NCI-H748 treated with DMSO at 0.1 percent for 48 hours (cell line): Measurements from ENCODE around the gene GBX1.
A peak's percentile ranks its signal among the peaks of the same experiment; 100 is the strongest.

Experiments used
- DNase-seq: peaks from one replicate; lab custom pipeline; 2025; lab: John Stamatoyannopoulos, UW

Gene GBX1

GRCh38 chr7:151126491-151127137 is 40.9 kb downstream of the GBX1 start:
- DNase-seq = no peak

- no peak for DNase-seq
These were observed 41.5 kb downstream of the GBX1 start for GRCh38 chr7:151125846-151126481.

- no peak for DNase-seq
These were observed 42.0 kb downstream of the GBX1 start for GRCh38 chr7:151125470-151125845.

GRCh38 chr7:151124899-151125399 is 42.5 kb downstream of the GBX1 start:
- no peak for DNase-seq

- DNase-seq = no peak
These were observed 43.0 kb downstream of the GBX1 start for GRCh38 chr7:151124481-151124880.

GRCh38 chr7:151123822-151124464 is 43.6 kb downstream of the GBX1 start:
- peak; percentile 40 for DNase-seq

GRCh38 chr7:151123158-151123821 is 44.2 kb downstream of the GBX1 start:
- DNase-seq = no peak

- no peak for DNase-seq
These were observed 44.7 kb downstream of the GBX1 start for GRCh38 chr7:151122796-151123157.

GRCh38 chr7:151122276-151122675 is 45.2 kb downstream of the GBX1 start:
- no peak for DNase-seq

GRCh38 chr7:151121380-151122170 is 45.9 kb downstream of the GBX1 start:
- DNase-seq = no peak

GRCh38 chr7:151120896-151121295 is 46.6 kb downstream of the GBX1 start:
- no peak for DNase-seq

- DNase-seq = no peak
These were observed 47.6 kb downstream of the GBX1 start for GRCh38 chr7:151119902-151120301.

- DNase-seq = no peak
These were observed 48.5 kb downstream of the GBX1 start for GRCh38 chr7:151119055-151119415.

GRCh38 chr7:151118108-151119054 is 49.1 kb downstream of the GBX1 start:
- DNase-seq = no peak

- DNase-seq = no peak
These were observed 49.9 kb downstream of the GBX1 start for GRCh38 chr7:151117565-151117964.

- no peak for DNase-seq
These were observed 50.7 kb downstream of the GBX1 start for GRCh38 chr7:151116603-151117440.

- no peak for DNase-seq
These were observed 51.6 kb downstream of the GBX1 start for GRCh38 chr7:151115836-151116418.

GRCh38 chr7:151115121-151115835 is 52.2 kb downstream of the GBX1 start:
- no peak for DNase-seq
